GM18868 (cell line): ENCODE data around the gene ZNF764.

Experiments
- ATAC-seq: cut with Tn5 transposase; IDR thresholded peaks from one replicate; pipeline ENCODE4 v1.9.1; 2021; ENCODE audit warnings: mild to moderate bottlenecking, moderate library complexity; ENCODE audit not compliant: unreplicated experiment

Gene ZNF764

DNA sequence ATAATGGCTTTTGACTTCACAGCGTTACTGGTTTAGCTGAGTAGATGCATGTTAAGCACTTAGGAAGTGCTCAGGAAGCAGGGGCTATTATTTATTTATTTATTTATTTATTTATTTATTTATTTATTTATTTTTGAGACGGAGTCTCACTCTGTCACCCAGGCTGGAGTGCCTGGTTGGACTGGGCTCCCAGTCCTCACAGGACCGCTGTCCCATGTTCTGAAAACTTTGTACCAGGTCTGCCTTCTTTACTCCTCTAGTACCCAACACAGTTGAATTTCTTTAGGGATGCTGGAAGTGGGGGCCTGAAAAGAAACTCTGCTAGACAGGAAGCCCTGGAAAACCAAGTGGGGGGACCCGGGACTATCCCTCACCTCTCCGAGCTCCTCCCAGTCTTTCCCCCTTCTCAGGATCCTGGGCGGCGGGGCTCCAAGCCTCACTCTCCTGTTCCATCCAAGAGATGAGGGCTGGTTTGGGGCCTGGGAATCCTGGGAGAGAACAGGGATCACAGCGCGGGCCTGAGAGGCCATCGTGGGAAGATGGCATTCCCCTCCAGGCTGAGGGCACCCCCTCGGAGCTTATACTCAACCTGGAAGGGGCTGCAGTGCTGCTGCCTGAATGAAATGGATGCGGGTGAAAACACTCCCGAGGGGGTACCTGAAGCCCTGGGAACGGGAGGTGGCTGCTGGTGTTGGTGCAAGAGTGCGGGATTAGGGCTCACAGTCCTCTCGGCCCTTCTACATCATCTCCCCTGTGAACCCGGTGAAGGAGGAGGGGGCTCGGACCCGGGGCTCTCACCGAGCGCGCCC, 12.7 kb upstream of the ZNF764 start:
- no peak for ATAC-seq

DNA sequence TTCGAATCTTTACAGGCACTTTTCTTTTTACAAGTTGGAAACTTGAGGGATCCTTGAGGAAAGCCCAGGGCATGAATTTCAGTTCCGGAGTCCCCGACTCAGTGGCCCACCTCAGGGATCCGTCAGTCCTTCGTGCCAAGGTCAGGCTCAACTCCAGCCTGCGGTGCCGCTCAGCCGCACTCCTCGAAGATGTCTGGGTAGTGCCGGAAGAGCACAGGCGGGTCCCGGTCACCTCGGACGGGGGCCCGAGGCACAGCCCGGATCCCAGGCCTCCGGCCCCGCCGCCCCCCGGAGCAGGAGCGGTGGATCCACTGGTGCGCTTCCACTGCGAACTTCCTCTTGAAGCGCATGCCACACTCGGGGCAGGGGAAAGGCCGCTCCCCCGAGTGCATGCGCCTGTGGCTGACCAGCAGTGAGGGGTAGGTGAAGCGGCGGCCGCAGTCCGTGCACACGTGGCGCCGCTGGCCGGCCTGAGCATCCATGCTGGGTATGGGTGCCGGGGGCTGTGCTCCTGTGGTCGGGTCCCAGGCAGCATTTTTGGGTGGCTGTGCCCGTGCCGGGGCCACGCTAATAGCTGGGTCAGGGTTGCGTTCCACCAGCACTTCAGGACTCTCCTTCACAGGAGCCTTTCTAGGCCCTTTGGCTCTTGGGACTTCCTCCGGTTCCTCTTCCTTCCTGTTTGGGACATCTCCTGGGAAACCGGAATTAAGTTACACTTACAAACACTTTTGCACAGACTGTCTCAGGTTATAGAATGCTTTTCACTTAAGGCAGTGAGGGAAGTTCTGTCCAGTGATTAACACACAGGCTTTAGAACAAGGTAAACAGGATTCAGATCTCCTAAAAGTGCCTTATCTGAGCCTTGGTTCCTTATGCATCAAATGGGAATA, 11.8 kb upstream of the ZNF764 start:
- no peak for ATAC-seq

DNA sequence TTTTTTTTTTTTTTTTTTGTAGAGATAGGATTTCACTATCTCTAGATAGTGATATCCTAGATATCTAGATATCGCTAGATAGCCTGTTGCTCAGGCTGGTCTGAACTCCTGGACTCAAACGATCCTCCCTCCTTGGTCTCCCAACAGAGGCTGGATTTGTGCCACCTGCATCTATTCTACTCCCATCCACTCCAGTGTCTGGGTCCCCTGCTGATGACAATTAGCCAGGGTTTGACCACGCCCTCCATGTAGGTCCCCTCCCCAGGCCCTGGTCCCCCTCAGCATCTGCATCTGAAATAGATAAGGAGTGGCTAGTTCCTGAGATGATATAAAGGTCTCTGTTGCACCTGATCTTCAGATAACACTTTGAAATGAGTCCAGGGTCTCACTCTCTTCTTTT, 11.1 kb upstream of the ZNF764 start:
- ATAC-seq, result no peak

DNA sequence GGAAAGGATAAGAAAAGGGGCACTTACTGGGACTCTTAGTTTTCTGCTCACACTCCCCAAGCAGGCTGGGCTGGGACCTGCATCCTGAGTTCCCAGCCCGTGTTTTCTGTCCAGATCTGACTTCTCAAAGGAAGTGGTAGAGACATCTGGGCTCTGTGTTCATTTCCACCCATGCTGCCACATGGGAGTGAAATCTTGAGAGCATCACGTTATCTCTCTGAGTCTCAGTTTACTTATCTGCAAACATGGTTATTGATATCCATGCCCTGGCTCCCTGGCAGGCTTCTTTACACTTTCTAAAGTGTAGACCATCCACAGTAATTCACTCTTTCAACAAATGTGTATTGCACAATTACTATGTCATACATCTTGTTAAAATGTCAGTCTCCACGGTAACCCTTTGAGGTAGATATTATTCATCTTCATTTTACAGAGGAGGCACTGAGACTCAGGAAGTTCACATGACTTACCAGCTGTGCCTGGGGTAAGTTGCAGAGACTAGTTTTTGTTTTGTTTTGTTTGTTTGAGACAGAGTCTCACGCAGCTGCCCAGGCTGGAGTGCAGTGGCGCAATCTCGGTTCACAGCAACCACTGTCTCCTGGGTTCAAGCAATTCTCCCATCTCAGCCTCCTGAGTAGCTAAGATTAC, 9.9 kb upstream of the ZNF764 start:
- no peak for ATAC-seq

DNA sequence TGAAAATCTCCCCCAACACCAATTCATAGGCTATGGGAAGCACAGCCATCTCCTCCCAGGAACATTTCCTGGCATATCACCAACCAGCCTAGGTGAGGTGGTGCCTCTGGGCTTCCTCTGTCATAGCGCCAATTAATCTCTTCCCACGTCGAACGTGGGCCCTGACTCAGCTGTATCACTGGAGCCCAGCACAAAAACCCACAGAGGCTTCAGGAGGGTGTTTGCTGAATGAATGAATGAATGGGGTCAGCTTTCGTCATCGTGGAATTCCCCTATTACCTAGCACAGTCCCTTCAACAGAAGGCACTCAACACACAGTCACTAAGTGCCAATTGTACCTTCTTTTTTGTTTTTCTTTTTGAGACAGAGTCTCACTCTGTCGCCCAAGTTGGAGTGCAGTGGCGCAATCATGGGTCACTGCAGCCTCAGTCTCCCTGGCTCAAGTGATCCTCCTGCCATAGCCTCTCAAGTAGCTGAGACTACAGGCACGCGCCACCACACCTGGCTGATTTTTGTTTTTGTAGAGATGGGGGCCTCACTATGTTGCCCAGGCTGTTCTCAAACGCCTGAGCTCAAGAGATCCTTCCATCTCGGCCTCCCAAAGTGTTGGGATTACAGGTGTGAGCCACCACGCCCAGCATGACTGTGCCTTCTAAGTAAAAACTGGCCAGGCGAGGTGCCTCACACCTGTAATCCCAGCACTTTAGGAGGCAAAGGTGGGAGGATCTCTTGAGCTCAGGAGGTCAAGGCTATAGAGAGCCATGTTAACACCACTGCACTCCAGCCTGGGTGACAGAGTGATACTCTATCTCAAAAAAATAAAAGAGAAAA, 9.2 kb upstream of the ZNF764 start:
- ATAC-seq, result no peak

DNA sequence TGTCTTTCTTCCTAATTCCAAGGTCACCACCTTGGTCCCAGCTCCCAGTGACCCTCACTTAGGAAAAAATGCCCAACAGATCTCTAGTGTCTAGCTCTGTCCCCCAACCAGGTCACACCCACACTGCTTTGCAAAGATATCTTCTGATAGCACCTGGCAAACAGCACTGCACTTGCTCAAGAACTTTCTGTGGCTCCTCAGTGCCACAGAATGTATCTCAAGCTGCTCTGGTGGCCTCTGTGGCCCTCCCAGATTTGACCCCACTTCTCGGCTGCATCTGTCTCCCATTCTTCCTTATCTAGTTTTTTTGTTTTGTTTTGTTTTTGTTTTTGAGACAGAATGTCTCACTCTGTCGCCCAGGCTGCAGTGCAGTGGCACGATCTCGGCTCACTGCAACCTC, 8.4 kb upstream of the ZNF764 start:
- ATAC-seq, result no peak

DNA sequence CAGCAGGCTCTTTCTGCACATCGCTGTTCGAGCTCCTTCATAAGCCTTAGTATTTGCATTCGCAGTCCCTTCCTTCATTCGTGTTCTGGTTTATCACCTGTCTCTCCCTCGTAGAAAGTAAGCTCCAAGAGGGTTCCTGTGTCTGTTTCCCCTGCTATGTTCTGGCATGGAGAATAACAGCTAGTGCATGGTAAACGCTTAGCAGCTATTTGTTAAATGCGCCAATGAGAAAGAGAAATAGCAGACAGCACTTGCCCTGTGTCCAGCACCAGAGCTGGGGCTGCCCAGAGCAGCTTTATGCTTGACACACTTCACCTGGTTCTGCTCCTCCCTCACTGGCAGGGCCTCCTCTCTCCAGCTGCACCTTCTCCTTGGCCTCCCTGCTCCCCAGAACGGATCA, 7.8 kb upstream of the ZNF764 start:
- ATAC-seq, result no peak

DNA sequence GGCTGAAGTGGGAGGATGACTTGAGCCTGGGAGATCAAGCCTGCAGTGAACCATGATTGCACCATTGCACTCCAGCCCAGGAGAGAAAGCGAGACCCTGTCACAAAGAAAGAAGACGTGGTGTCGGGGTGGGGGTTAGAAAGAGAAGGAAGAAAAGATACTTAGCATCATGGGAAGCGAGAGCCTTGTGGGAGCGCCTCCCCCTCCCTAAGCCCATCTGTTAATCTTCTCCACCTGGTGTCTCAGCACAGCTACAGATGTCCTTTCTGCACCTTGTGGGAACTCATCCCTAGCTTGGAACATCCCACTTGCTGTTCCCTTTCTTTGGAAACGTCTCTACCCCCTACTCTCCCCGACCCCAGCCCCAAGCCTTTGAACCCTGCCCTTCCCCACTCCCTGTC, 7.4 kb upstream of the ZNF764 start:
- no peak for ATAC-seq

DNA sequence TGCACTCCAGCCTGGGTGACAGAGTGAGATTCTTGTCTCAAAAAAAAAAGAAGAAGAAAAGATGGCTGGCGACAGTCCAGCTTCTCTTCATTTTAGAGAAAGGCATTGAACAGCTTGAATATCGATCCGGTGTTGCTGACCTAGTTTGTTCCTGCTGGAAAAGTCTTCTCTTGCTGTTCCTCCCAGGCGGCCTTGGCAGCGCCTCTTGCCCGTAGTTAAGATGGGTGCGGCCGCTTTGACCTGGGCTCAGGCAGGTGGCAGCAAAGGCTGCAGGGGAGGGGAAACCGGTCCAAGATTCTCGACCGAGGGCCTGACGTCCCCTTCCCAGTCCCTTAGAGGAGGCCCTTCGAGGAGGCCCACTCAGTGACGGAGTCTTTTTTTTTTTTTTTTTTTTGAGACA, 3.8 kb upstream of the ZNF764 start:
- no peak for ATAC-seq

DNA sequence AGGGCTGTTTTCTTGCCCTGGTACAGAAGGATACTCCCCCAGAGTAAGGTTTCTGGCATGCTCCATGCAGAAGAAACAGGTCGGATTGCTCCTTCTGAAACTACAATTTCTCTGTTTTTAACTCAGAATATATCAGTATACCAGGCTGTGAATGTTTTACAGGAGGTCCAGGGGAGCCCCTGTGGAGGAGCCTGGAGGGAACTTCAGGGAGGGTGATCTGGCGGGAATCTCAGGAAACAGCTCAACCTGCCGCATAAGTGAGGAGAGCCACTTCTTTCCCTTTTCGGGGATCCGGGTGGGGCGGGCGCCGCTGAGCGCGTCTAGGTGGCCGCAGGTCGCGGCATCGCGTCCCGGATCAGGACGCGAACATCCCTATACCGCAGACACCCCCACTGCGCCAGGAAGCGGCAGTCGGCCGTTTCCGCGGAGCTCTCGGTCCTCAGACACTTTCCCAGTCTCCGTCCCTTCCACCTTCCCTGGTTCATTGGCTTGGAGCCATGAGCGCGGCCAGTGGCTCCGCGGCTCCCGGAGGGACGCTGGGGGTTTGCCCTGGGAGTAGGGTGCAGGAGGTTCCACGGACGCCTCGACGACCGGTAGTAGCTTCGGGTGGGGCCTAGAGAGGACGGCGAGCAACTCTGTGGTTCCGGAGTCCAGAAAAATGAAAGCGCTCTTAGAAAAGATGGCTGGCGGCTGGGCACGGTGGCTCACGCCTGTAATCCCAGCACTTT, 3.1 kb upstream of the ZNF764 start:
- ATAC-seq, result no peak

DNA sequence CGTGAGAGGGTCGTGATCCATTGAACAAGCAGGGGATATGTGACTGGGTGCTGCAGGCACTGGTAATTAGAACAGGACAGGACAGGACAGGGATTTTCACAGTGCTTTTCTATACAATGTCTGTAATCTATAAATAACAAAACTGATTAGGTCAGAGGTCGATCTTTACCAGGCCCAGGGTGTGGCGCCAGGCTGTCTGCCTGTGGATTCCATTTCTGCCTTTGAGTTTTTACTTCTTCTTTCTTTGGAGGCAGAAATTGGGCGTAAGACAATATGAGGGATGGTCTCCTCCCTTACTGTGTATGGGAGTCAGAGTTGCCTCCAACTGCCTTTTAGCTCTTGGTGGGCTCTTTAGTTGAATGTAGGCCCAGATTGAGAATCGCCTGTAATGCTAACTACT, 1.5 kb upstream of the ZNF764 start:
- ATAC-seq, result no peak

DNA sequence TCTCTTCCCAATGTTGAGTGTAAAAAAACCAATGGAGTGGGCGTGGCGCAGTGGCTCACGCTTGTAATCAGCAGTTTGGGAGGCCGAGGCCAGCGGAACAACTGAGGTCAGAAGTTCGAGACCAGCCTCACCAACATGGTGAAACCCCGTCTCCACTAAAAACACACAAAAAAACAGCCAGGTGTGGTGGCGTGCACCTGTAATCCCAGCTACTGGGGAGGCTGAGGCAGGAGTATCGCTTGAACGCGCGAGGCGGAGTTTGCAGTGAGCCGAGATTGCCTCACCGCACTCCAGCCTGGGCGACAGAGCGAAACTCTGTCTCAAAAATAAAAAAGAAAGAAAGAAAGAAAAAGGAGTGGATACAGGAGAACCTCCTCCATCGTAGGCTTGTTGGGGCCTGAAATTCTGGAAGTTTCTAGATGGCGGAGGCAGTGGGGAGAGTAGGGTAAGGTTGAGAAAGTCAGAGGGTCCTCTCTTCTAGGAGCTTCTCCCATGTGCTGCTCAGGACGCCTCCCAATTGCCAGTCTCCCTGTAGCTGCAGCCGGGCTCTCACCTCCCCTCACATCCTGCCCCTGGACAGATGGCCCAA, 709 bp upstream of the ZNF764 start:
- no peak for ATAC-seq

DNA sequence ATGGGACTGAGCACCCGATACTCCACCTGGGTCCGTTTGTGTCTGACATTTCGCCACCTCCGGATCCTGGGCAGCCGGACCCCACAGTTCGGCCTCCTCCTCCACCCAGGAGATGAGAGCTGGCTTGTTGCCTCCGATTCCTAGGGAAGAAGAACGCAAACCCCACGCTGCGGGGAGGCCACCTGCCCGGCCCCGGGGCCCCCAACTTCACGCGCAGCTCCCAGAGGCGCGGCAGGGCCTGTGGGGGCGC, 542 bp downstream of the ZNF764 start:
- no peak for ATAC-seq

DNA sequence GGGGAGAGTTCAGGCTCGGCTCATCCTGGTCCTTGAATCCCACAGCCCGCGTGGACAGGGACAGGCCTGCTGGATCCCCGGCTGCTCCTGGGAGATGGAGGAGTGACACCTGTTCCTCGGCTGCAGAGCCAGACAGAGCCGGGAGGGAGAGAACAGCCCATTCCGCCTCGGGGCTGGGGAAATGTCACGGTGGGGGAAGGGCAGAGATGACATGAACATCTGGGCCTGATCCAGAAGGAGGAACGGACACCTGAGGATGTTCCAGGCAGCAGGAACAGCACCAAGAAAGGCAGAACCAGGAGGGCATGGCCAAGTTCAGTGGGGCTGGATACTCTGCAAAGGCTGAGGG, 2.1 kb downstream of the ZNF764 start:
- no peak for ATAC-seq

DNA sequence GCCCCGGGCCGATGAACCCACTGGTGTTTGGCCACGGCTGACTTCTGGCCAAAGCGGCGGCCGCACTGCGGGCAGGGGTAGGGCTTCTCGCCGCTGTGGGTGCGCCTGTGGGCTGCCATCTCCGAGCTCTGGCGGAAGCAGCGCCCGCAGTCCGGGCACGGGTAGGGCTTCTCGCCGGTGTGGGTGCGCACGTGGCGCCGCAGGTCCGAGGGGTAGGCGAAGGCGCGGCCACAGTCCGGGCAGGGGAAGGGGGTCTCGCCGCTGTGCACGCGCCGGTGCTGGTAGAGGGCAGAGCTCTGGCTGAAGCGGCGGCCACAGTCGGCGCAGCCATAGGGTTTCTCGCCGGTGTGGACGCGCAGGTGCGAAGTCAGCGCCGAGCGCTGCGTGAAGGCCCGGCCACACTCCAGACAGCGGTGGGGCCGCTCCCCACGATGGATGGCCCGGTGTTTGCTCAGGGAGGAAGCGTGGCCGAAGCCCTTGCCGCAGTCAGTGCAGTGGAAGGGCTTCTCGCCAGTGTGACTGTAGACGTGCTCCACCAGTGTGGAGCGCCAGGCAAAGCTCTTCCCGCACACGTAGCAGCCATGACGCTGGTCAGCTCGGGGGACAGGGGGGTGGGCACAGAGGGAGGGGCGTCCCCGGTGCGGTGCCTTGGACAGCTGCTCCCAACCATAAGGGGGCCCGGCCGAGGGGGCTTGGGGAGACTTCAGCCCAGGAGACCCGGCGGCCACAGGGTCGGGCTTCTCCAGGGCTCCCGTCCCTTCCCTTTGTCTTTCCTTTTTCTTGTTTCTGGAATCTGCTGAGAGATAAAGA, 2.7 kb downstream of the ZNF764 start:
- no peak for ATAC-seq

DNA sequence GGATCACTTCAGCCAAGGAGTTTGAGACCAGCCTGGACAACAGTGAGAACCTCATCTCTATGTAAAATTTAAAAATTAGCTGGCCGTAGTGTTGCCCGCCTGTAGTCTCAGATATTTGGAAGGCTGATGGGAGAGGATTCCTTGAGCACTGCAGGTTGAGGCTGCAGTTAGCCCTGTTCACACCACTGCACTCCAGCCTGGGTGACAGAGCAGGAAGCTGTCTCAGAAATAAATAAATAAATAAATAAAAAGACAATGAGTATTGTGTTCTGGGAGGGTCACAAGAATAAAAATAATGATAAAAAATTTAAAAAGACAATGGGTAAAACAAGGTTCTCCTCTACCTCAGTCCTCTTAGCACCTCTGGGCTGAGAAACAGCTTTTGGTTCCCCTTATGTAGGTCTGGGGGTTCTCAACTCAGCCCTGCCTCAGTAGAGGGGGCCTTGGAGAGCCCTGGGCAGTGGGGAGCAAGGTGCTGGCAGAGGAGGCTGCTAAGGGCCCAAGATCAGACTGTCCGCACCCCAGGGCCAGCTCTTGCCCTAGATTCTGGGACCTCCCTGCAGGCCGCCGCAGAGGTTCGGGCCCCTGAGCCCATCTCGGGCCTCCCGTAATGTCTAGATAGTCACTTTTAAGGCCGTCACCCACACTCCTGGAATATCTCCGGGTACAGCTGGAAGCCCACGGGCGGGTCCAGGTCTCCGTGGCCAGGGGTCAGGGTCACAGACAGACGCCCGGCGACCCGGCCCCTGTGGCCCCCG, 3.4 kb downstream of the ZNF764 start:
- no peak for ATAC-seq

DNA sequence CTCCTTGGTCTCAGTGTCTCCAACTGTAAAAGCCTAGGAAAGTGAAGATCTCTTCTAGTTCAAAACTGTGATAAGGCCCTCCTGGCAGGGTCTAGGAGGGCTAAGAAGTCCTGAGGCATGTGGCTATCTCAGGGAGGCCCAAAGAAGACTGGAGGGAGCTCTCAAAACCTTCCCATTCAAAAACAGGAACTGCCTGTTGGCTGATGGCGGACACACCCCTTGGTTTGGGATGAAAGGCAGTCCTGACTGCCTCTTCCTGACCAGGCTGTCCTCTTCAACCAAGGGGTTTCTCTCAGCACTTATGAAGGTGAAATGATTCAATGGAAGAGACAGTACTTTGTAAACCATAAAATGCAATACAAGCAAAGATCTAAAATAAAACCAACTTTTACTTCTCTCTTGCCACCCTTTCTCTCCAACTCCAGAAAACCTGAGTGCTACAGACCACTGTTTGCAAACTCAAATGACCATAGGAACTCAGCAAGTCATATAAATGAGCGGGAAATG, 4.7 kb downstream of the ZNF764 start:
- no peak for ATAC-seq

DNA sequence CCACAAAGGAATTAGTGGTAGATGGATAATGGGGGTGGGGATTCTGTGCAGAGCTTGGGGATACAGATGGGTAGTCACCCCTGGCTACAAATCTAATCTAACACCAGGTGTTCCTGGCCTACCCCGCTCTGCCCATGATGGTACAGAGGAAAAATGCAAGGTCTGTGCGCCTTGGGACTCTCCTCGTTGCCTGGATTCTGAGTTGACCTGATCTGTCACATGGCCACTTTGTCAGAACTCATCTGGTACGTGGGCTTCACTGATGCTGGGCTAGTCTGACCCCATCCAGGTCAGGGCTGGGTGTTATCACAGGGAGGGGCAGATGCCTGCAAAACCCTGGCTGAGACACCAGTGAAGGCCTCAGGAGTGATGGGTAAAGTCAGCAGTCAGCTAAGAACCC, 5.2 kb downstream of the ZNF764 start:
- no peak for ATAC-seq
